ENCODE data around the gene PTDSS2.
A peak's percentile ranks its signal among the peaks of the same experiment; 100 is the strongest.

PTDSS2 gene

GRCh38 chr11:456533-456932 lies 6.5 kb downstream of the PTDSS2 start:
- H3K27ac ChIP-seq (ENCODE audit: insufficient read depth in 1 of 2, low read depth in 1 of 2, low read length in 2 of 2, poor library complexity in 1 of 2, severe bottlenecking in 2 of 2), result no peak overlapping the region
- no peaks in the 10 kb centered on the region for H3K9me3 ChIP-seq (ENCODE audit: control extremely low read depth in 1 of 5, control insufficient read depth in 4 of 5, insufficient read depth in 2 of 5, low read depth in 1 of 5, low read length in 4 of 5)
- peak overlapping the region in 1 of 7 experiments; percentile 52 for H3K4me3 ChIP-seq (ENCODE audit: control insufficient read depth in 1 of 7, extremely low read depth in 1 of 7, insufficient read depth in 4 of 7, low read depth in 2 of 7, low read length in 6 of 7)
- WGBS (ENCODE audit: insufficient coverage), result 16% methylated on average over 5 of the region's 7 CpGs
- no peaks in the 10 kb centered on the region for H3K27me3 ChIP-seq (replicated peaks in 2 of 5; ENCODE audit: control insufficient read depth in 4 of 5, insufficient read depth in 5 of 5, low read length in 4 of 5)
- POLR2A ChIA-PET, result interaction anchor here (0.5 to 1.0 kb wide), 3 partner anchors 9 to 241 kb away, joined by 3 to 5 read pairs (median 4); no protein-coding TSS in a partner anchor
- peaks cover 0 to 67% (median 37%) of the 10 kb centered on the region in 4 experiments for H3K36me3 ChIP-seq (ENCODE audit: control insufficient read depth in 4 of 4, insufficient read depth in 4 of 4, low read length in 3 of 4)
- peaks cover 5 to 28% (median 21%) of the 10 kb centered on the region in 4 experiments for H3K4me1 ChIP-seq (ENCODE audit: control extremely low read depth in 1 of 4, control insufficient read depth in 4 of 4, insufficient read depth in 4 of 4, low read length in 3 of 4)
- peak; percentile 36 to 73 (median 68) for DNase-seq
- CTCF ChIA-PET, result interaction anchor here (0.7 to 1.6 kb wide), 2 partner anchors 23 to 60 kb away, joined by 3 to 5 read pairs; no protein-coding TSS in a partner anchor

- no peaks in the 10 kb centered on the region for H3K9me3 ChIP-seq (ENCODE audit: control extremely low read depth in 1 of 5, control insufficient read depth in 4 of 5, insufficient read depth in 2 of 5, low read depth in 1 of 5, low read length in 4 of 5)
- 9% methylated on average over 20 of the region's 23 CpGs for WGBS (ENCODE audit: insufficient coverage)
- peak overlapping the region in 3 of 7 experiments; percentile 7 to 52 (median 37) for H3K4me3 ChIP-seq (ENCODE audit: control insufficient read depth in 1 of 7, extremely low read depth in 1 of 7, insufficient read depth in 4 of 7, low read depth in 2 of 7, low read length in 6 of 7)
- DNase-seq, result peak; percentile 7 to 56 (median 41)
- ChIA-PET CTCF (interaction anchor here (0.7 to 1.6 kb wide), 2 partner anchors 22 to 61 kb away, joined by 3 to 5 read pairs; no protein-coding TSS in a partner anchor), POLR2A (interaction anchor here (0.5 to 1.0 kb wide), 4 partner anchors 9 to 240 kb away, joined by 3 to 5 read pairs (median 4); no protein-coding TSS in a partner anchor)
- H3K36me3 ChIP-seq (ENCODE audit: control insufficient read depth in 4 of 4, insufficient read depth in 4 of 4, low read length in 3 of 4), result peaks cover 0 to 67% (median 37%) of the 10 kb centered on the region in 4 experiments
- no peak overlapping the region for H3K27ac ChIP-seq (ENCODE audit: insufficient read depth in 1 of 2, low read depth in 1 of 2, low read length in 2 of 2, poor library complexity in 1 of 2, severe bottlenecking in 2 of 2)
- peaks cover 5 to 24% (median 19%) of the 10 kb centered on the region in 4 experiments for H3K4me1 ChIP-seq (ENCODE audit: control extremely low read depth in 1 of 4, control insufficient read depth in 4 of 4, insufficient read depth in 4 of 4, low read length in 3 of 4)
- H3K27me3 ChIP-seq (replicated peaks in 2 of 5; ENCODE audit: control insufficient read depth in 4 of 5, insufficient read depth in 5 of 5, low read length in 4 of 5), result no peaks in the 10 kb centered on the region
Observed at GRCh38 chr11:457111-457760, 7.2 kb downstream of the PTDSS2 start.

- H3K27me3 ChIP-seq (replicated peaks in 2 of 5; ENCODE audit: control insufficient read depth in 4 of 5, insufficient read depth in 5 of 5, low read length in 4 of 5), result no peaks in the 10 kb centered on the region
- no peak for DNase-seq
- ChIA-PET CTCF (no interaction called here), POLR2A (no interaction called here)
- no peak overlapping the region for H3K4me3 ChIP-seq (ENCODE audit: control insufficient read depth in 1 of 7, extremely low read depth in 1 of 7, insufficient read depth in 4 of 7, low read depth in 2 of 7, low read length in 6 of 7)
- 99% methylated on average over 22 of the region's 24 CpGs for WGBS (ENCODE audit: insufficient coverage)
- H3K27ac ChIP-seq (ENCODE audit: insufficient read depth in 1 of 2, low read depth in 1 of 2, low read length in 2 of 2, poor library complexity in 1 of 2, severe bottlenecking in 2 of 2), result peak overlapping the region in 1 of 2 experiments; percentile 12
- H3K9me3 ChIP-seq (ENCODE audit: control extremely low read depth in 1 of 5, control insufficient read depth in 4 of 5, insufficient read depth in 2 of 5, low read depth in 1 of 5, low read length in 4 of 5), result no peaks in the 10 kb centered on the region
- peaks cover 5 to 24% (median 19%) of the 10 kb centered on the region in 4 experiments for H3K4me1 ChIP-seq (ENCODE audit: control extremely low read depth in 1 of 4, control insufficient read depth in 4 of 4, insufficient read depth in 4 of 4, low read length in 3 of 4)
- H3K36me3 ChIP-seq (ENCODE audit: control insufficient read depth in 4 of 4, insufficient read depth in 4 of 4, low read length in 3 of 4), result peaks cover 2 to 55% (median 22%) of the 10 kb centered on the region in 4 experiments
Observed at GRCh38 chr11:459511-460220, 9.6 kb downstream of the PTDSS2 start.

GRCh38 chr11:460331-461199 lies 10.5 kb downstream of the PTDSS2 start:
- no peak overlapping the region for H3K4me3 ChIP-seq (ENCODE audit: control insufficient read depth in 1 of 7, extremely low read depth in 1 of 7, insufficient read depth in 4 of 7, low read depth in 2 of 7, low read length in 6 of 7)
- peaks cover 4 to 50% (median 20%) of the 10 kb centered on the region in 4 experiments for H3K36me3 ChIP-seq (ENCODE audit: control insufficient read depth in 4 of 4, insufficient read depth in 4 of 4, low read length in 3 of 4)
- 98% methylated on average over 41 of the region's 41 CpGs for WGBS (ENCODE audit: insufficient coverage)
- no peaks in the 10 kb centered on the region for H3K9me3 ChIP-seq (ENCODE audit: control extremely low read depth in 1 of 5, control insufficient read depth in 4 of 5, insufficient read depth in 2 of 5, low read depth in 1 of 5, low read length in 4 of 5)
- peaks cover 5 to 25% (median 19%) of the 10 kb centered on the region in 4 experiments for H3K4me1 ChIP-seq (ENCODE audit: control extremely low read depth in 1 of 4, control insufficient read depth in 4 of 4, insufficient read depth in 4 of 4, low read length in 3 of 4)
- POLR2A ChIA-PET, result no interaction called here
- no peak for DNase-seq
- CTCF ChIA-PET, result no interaction called here
- no peak overlapping the region for H3K27ac ChIP-seq (ENCODE audit: insufficient read depth in 1 of 2, low read depth in 1 of 2, low read length in 2 of 2, poor library complexity in 1 of 2, severe bottlenecking in 2 of 2)
- H3K27me3 ChIP-seq (replicated peaks in 2 of 5; ENCODE audit: control insufficient read depth in 4 of 5, insufficient read depth in 5 of 5, low read length in 4 of 5), result no peaks in the 10 kb centered on the region

- H3K36me3 ChIP-seq (ENCODE audit: control insufficient read depth in 4 of 4, insufficient read depth in 4 of 4, low read length in 3 of 4), result peaks cover 4 to 47% (median 20%) of the 10 kb centered on the region in 4 experiments
- ChIA-PET CTCF (interaction anchor here (1.0 kb wide), 1 partner anchor 13 kb away, joined by 3 read pairs; no protein-coding TSS in a partner anchor), POLR2A (no interaction called here)
- no peaks in the 10 kb centered on the region for H3K9me3 ChIP-seq (ENCODE audit: control extremely low read depth in 1 of 5, control insufficient read depth in 4 of 5, insufficient read depth in 2 of 5, low read depth in 1 of 5, low read length in 4 of 5)
- no peak overlapping the region for H3K4me3 ChIP-seq (ENCODE audit: control insufficient read depth in 1 of 7, extremely low read depth in 1 of 7, insufficient read depth in 4 of 7, low read depth in 2 of 7, low read length in 6 of 7)
- no peak overlapping the region for H3K27ac ChIP-seq (ENCODE audit: insufficient read depth in 1 of 2, low read depth in 1 of 2, low read length in 2 of 2, poor library complexity in 1 of 2, severe bottlenecking in 2 of 2)
- H3K27me3 ChIP-seq (replicated peaks in 2 of 5; ENCODE audit: control insufficient read depth in 4 of 5, insufficient read depth in 5 of 5, low read length in 4 of 5), result no peaks in the 10 kb centered on the region
- 97% methylated on average over 7 of the region's 9 CpGs for WGBS (ENCODE audit: insufficient coverage)
- no peak for DNase-seq
- H3K4me1 ChIP-seq (ENCODE audit: control extremely low read depth in 1 of 4, control insufficient read depth in 4 of 4, insufficient read depth in 4 of 4, low read length in 3 of 4), result peaks cover 5 to 24% (median 15%) of the 10 kb centered on the region in 4 experiments
Observed at GRCh38 chr11:461626-462025, 11.5 kb downstream of the PTDSS2 start.

- Histone ChIP-seq H3K9me3 (ENCODE audit: control extremely low read depth in 1 of 5, control insufficient read depth in 4 of 5, insufficient read depth in 2 of 5, low read depth in 1 of 5, low read length in 4 of 5) (no peaks in the 10 kb centered on the region), H3K4me1 (ENCODE audit: control extremely low read depth in 1 of 4, control insufficient read depth in 4 of 4, insufficient read depth in 4 of 4, low read length in 3 of 4) (peaks cover 3 to 19% (median 8%) of the 10 kb centered on the region in 4 experiments), H3K36me3 (ENCODE audit: control insufficient read depth in 4 of 4, insufficient read depth in 4 of 4, low read length in 3 of 4) (peaks cover 4 to 43% (median 20%) of the 10 kb centered on the region in 4 experiments), H3K27ac (ENCODE audit: insufficient read depth in 1 of 2, low read depth in 1 of 2, low read length in 2 of 2, poor library complexity in 1 of 2, severe bottlenecking in 2 of 2) (no peak overlapping the region), H3K27me3 (replicated peaks in 2 of 5; ENCODE audit: control insufficient read depth in 4 of 5, insufficient read depth in 5 of 5, low read length in 4 of 5) (no peaks in the 10 kb centered on the region), H3K4me3 (ENCODE audit: control insufficient read depth in 1 of 7, extremely low read depth in 1 of 7, insufficient read depth in 4 of 7, low read depth in 2 of 7, low read length in 6 of 7) (no peak overlapping the region)
- POLR2A ChIA-PET, result no interaction called here
- DNase-seq, result no peak
- CTCF ChIA-PET, result interaction anchor here (1.0 kb wide), 1 partner anchor 12 kb away, joined by 3 read pairs; no protein-coding TSS in a partner anchor
- 95% methylated on average over 14 of the region's 16 CpGs for WGBS (ENCODE audit: insufficient coverage)
Observed at GRCh38 chr11:462107-462890, 12.2 kb downstream of the PTDSS2 start.
